T-cell (primary cell): Measurements from ENCODE around the gene FITM1. TPM values are rescaled to one million over a fixed set of nuclear protein-coding genes. Genes with fewer than 3 reads are reported as not detected.

ENCODE experiments used
- ATAC-seq, 4 experiments: fragments of 200-7000 bp in 3 of 4; fragments of 150-1000 bp in 1 of 4; cut with Tn5 transposase; replicated peaks in 1 of 4; 1 replicate in 3 of 4; 2 replicates in 1 of 4; pipeline ENCODE4 v1.10.0; 2021; ENCODE audit warnings: moderate library complexity in 3 of 4, mild to moderate bottlenecking in 2 of 4, moderate number of reproducible peaks in 1 of 4
- CTCF ChIA-PET, 2 donors: fragments of 300-600 bp; sonication (Branson Sonifier 250); formaldehyde crosslinking; loops; one replicate each; lab custom pipeline; 2022; ENCODE audit warnings: antibody characterized with exemption in 2 of 2; lab: Charles Lee
- POLR2A ChIA-PET, 2 donors: fragments of 300-600 bp; sonication (Branson Sonifier 250); formaldehyde crosslinking; loops; one replicate each; lab custom pipeline; 2022; ENCODE audit warnings: antibody characterized with exemption in 2 of 2; lab: Charles Lee
- DNase-seq, 35 experiments: peaks; one replicate each; pipeline versions ENCODE4 v3.0.0 to v3.0.0-alpha.2; 2013 to 2023
- H3K27ac ChIP-seq: one replicate; pipeline ENCODE4 v1.5.1; 2013; ENCODE audit warnings: low read length
- H3K27me3 ChIP-seq, 2 experiments: replicated peaks in 1 of 2; 1 replicate in 1 of 2; 2 replicates in 1 of 2; pipeline versions ENCODE4 v1.6.1 to v1.7.0; 2013; ENCODE audit warnings: low read length in 1 of 2, mixed read lengths in 1 of 2; ENCODE audit not compliant: control insufficient read depth in 2 of 2, insufficient read depth in 2 of 2; ENCODE audit errors: extremely low read depth in 1 of 2
- H3K36me3 ChIP-seq, 2 donors: 1 replicate in 1 of 2; 2 replicates in 1 of 2; pipeline versions ENCODE4 v1.6.1 to v1.7.0; 2013; ENCODE audit warnings: low read length in 1 of 2; ENCODE audit not compliant: control insufficient read depth in 2 of 2, insufficient read depth in 1 of 2; ENCODE audit errors: extremely low read depth in 1 of 2
- H3K4me1 ChIP-seq, 2 experiments: 1 replicate in 1 of 2; 2 replicates in 1 of 2; pipeline versions ENCODE4 v1.6.1 to v1.7.0; 2013; ENCODE audit warnings: low read length in 2 of 2, mixed read lengths in 1 of 2; ENCODE audit not compliant: insufficient read depth in 2 of 2, control insufficient read depth in 1 of 2; ENCODE audit errors: extremely low read depth in 1 of 2
- H3K4me3 ChIP-seq, 2 donors: 1 replicate in 1 of 2; 2 replicates in 1 of 2; pipeline versions ENCODE4 v1.5.1 to v1.7.0; 2013; ENCODE audit warnings: mild to moderate bottlenecking in 2 of 2, low read length in 1 of 2, moderate library complexity in 1 of 2; ENCODE audit not compliant: control insufficient read depth in 1 of 2; ENCODE audit errors: extremely low read depth in 1 of 2
- H3K9me3 ChIP-seq: 2 replicates; pipeline ENCODE4 v1.7.0; 2013
- H3K27ac Mint-ChIP-seq, 2 donors: one replicate each; pipeline ENCODE4 v1.8.0; 2020 to 2021; ENCODE audit warnings: mild to moderate bottlenecking in 2 of 2, mixed read lengths in 2 of 2
- H3K27me3 Mint-ChIP-seq, 2 donors: one replicate each; pipeline ENCODE4 v1.8.0; 2021 to 2022; ENCODE audit warnings: mixed read lengths in 2 of 2
- H3K36me3 Mint-ChIP-seq: one replicate; pipeline ENCODE4 v1.8.0; 2021; ENCODE audit warnings: mixed read lengths
- H3K4me1 Mint-ChIP-seq, 3 donors: one replicate each; pipeline ENCODE4 v1.8.0; 2020 to 2022; ENCODE audit warnings: mixed read lengths in 3 of 3, mild to moderate bottlenecking in 1 of 3
- H3K4me3 Mint-ChIP-seq, 3 donors: one replicate each; pipeline ENCODE4 v1.8.0; 2020 to 2022; ENCODE audit warnings: mild to moderate bottlenecking in 3 of 3, mixed read lengths in 3 of 3, moderate library complexity in 3 of 3
- H3K9me3 Mint-ChIP-seq, 3 donors: one replicate each; pipeline ENCODE4 v1.8.0; 2020 to 2022; ENCODE audit warnings: mixed read lengths in 3 of 3
- WGBS: methylation state at CpG from one replicate; pipeline ENCODE4 v1.1.5; 2013; ENCODE audit warnings: missing lambda C conversion rate; ENCODE audit not compliant: insufficient coverage; 5-methylcytosine and 5-hydroxymethylcytosine counted together
- total RNA-seq, 35 experiments: library from RNA in 6 of 35; stranded (reverse) in 6 of 35; fragments of 120-200 nt in 1 of 35; gene quantifications; one replicate each; pipeline versions ENCODE4 v1.2.1 to v1.2.4 and lab custom pipeline; 2013 to 2026

The FITM1 gene
- total RNA-seq, 5 donors from 2014 or later (not counting 1 experiment from before 2014, with no cell fraction given), result 2.5 to 3.5 (median 3.2) TPM

DNA sequence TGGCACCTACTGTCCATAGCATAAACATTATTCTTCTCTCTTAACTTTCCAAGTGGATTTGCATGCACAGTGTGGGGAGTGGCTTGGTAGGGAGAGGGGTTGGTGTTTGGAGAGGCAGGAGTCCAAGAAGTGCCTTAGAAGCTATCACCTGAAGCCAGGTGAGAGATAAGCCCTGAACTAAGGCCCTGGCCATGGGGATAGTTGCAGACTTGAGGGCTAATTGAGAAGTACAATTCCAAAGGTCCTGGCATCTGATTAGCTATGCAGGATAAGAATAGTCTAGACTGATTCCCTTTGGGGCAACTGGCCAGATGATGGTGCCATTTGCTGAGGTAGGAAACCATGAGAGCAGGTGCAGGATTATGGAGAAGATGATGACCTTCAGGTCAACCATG lies 38.4 kb upstream of the FITM1 start:
- Mint-ChIP-seq H3K9me3 (no peaks in the 10 kb centered on the region), H3K36me3 (peaks cover 4% of the 10 kb centered on the region), H3K27me3 (no peaks in the 10 kb centered on the region), H3K4me1 (peaks cover 28 to 46% (median 39%) of the 10 kb centered on the region in 3 donors), H3K27ac (peak overlapping the region; percentile 91 to 98), H3K4me3 (peak overlapping the region; percentile 93 to 97 (median 96))
- Histone ChIP-seq H3K4me3 (no peak overlapping the region), H3K36me3 (peaks cover 0 to under 1% of the 10 kb centered on the region in 2 donors), H3K9me3 (no peaks in the 10 kb centered on the region), H3K4me1 (peaks cover 5 to 26% of the 10 kb centered on the region in 2 experiments), H3K27ac (no peak overlapping the region), H3K27me3 (no peaks in the 10 kb centered on the region)
- CTCF ChIA-PET, result interaction anchor here (1.0 to 7.6 kb wide), 3 partner anchors 11 to 22 kb away, joined by 5 to 96 read pairs (median 17); partner anchors contain the start of genes DCAF11 (in 1 of the 2) and NRL (in 1 of the 2)
- ATAC-seq (no peak), DNase-seq (no peak)
- POLR2A ChIA-PET, result interaction anchor here in 1 of 2 donors (0.6 kb wide), 2 partner anchors 12 to 15 kb away, joined by 3 read pairs; no protein-coding TSS in a partner anchor

DNA sequence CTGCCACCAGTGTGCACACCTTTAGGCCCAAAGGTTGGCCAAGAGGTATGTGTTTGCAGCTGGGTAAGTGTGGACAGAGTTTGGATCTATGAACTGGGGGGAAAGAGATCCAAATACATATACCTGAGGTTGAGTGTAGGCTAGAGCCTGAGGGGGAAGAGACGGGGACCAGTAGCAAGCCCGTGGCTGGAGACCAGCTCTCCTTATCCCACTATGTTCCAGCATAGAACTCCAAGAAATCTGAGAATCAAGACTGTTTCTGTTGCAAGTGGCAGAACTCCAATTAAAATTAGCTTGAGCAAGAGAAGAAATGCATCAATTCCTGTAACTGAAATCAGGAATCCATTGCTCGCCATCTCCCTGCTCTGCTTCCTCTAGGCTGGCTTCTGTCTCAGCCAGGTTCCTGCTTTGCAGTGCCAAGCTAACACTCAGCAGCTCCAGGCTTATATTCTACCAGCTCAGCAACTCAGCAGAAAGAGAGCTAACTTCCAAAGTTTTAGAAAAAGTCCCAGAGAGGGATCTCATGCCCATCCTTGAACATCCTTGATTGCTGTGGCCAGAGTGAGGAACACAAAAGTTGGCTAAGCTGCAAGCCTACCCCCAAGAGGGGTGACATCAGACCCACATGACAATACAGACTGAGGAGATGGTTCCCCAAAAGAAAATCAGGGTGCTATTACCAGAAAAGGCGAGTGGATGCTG lies 37.8 kb upstream of the FITM1 start:
- POLR2A ChIA-PET, result interaction anchor here in 1 of 2 donors (0.7 kb wide), 1 partner anchor 790 kb away, joined by 3 read pairs; no protein-coding TSS in a partner anchor
- CTCF ChIA-PET, result interaction anchor here in 1 of 2 donors (1.0 to 7.6 kb wide), 2 partner anchors 16 to 22 kb away, joined by 5 to 96 read pairs; partner anchors contain the start of genes DCAF11 and NRL
- WGBS, result 100% methylated on average over 2 of the region's 4 CpGs
- H3K9me3 ChIP-seq, result no peaks in the 10 kb centered on the region
- H3K27ac Mint-ChIP-seq, result peak overlapping the region; percentile 91 to 98
- no peak overlapping the region for H3K4me3 ChIP-seq
- ATAC-seq (no peak), DNase-seq (no peak)
- H3K4me1 Mint-ChIP-seq, result peaks cover 28 to 46% (median 39%) of the 10 kb centered on the region in 3 donors
- H3K27me3 Mint-ChIP-seq, result no peaks in the 10 kb centered on the region
- H3K4me3 Mint-ChIP-seq, result peak overlapping the region; percentile 93 to 97 (median 96)
- peaks cover 0 to 2% of the 10 kb centered on the region in 2 donors for H3K36me3 ChIP-seq
- peaks cover 5 to 26% of the 10 kb centered on the region in 2 experiments for H3K4me1 ChIP-seq
- no peak overlapping the region for H3K27ac ChIP-seq
- peaks cover 4% of the 10 kb centered on the region for H3K36me3 Mint-ChIP-seq
- H3K27me3 ChIP-seq, result no peaks in the 10 kb centered on the region
- no peaks in the 10 kb centered on the region for H3K9me3 Mint-ChIP-seq

DNA sequence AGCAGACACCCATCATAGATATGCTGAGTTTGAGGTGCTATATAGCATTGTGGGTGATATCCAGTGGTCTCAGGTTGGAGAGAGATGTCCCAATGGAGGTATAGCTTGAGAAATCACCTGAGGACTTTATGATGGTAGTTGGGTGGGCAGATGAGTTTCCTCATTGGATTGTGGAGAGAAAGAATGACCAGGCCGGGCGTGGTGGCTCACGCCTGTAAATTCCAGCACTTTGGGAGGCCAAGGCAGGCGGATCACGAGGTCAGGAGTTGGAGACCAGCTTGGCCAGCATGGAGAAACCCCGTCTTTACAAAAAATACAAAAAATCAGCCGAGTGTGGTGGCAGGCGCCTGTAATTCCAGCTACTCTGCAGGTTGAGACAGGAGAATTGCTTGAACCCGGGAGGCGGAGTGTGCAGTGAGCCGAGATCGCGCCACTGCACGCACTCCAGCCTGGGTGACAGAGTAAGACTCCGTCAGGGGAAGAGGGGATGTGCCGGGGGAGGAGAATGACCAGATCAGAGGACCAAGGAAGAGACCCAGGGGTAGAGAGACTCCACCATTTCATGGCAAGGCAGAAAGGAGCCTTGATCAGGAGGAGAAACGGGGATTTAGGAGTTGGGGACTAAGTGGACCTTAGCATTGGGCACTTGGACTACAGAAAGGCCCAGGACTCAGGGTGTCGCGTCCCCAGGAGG lies 37.1 kb upstream of the FITM1 start:
- Histone ChIP-seq H3K27me3 (no peaks in the 10 kb centered on the region), H3K27ac (peak overlapping the region; percentile 83), H3K4me3 (peak overlapping the region; percentile 79 to 92), H3K9me3 (no peaks in the 10 kb centered on the region), H3K36me3 (peaks cover 2 to 5% of the 10 kb centered on the region in 2 donors), H3K4me1 (peaks cover 5 to 26% of the 10 kb centered on the region in 2 experiments)
- DNase-seq, result no peak
- Mint-ChIP-seq H3K36me3 (peaks cover 4% of the 10 kb centered on the region), H3K27ac (peak overlapping the region; percentile 91 to 98), H3K27me3 (no peaks in the 10 kb centered on the region), H3K4me1 (peaks cover 28 to 46% (median 39%) of the 10 kb centered on the region in 3 donors), H3K9me3 (no peaks in the 10 kb centered on the region), H3K4me3 (peak overlapping the region; percentile 93 to 97 (median 96))
- ChIA-PET POLR2A (interaction anchor here in 1 of 2 donors (0.6 to 0.7 kb wide), 3 partner anchors 10 to 790 kb away, joined by 3 to 4 read pairs (median 3); no protein-coding TSS in a partner anchor), CTCF (interaction anchor here in 1 of 2 donors (1.0 to 7.6 kb wide), 2 partner anchors 15 to 21 kb away, joined by 5 to 96 read pairs; partner anchors contain the start of genes DCAF11 and NRL)
- no peak for ATAC-seq
- WGBS, result 89% methylated on average over 18 of the region's 19 CpGs

DNA sequence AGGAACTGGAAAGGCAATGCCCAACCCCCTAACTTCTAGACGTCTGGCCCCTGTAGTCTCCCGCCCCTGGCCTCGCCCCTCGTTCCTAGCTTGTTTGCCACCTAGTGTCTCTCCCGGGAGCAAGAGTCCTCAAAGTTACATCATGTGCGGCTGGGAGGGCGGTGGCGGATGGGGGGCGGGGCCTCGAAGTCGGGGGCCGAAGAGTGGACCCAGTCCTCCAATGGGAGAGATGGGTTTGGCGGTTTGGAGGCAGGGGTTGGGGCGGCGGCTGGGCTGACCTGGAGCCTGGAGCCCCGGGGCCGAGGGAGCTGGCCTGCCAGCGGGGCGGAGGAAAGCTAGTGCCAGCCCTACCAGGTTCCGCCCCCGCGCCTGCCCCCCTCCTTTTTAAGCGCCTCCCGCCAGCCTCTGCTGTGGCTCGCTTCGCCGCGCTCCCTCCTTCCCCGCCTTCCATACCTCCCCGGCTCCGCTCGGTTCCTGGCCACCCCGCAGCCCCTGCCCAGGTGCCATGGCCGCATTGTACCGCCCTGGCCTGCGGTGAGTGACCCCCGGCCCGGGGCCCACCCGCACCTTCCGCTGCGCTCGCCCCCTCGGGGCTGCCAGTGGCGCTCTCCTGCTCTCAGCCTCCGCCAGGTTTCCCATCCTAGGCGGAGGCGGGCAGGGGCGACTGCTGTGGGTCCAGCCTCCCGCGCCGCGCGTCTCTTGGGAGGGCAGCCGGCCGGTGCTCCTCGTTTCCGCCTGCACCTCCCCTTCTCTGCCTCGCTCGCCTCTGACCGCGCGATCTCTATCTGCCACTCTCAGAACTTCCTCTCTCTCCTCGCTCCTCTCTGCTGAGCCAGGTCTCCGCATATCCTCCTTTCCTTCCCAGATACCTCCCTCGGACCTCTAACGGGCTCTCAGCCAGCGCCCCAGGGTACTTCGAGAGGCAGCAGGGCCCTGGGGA lies 36.3 kb upstream of the FITM1 start, which contains the start of gene PCK2:
TSS of gene PCK2 (plus strand) at position 411 of the 940 bp plus-strand sequence. CDS start at position 506, 95 bp downstream.
- Histone ChIP-seq H3K27ac (peak within 1 kb of the TSS; percentile 83), H3K36me3 (peaks cover 10 to 11% of the 10 kb centered on the region in 2 donors), H3K4me3 (peak within 1 kb of the TSS; percentile 79 to 92), H3K9me3 (no peaks in the 10 kb centered on the region), H3K27me3 (no peaks in the 10 kb centered on the region), H3K4me1 (peaks cover 5 to 26% of the 10 kb centered on the region in 2 experiments)
- ATAC-seq (peak; percentile 80 to 82 (median 80)), DNase-seq (peak; percentile 29 to 76 (median 60))
- Mint-ChIP-seq H3K9me3 (no peaks in the 10 kb centered on the region), H3K36me3 (peaks cover 4% of the 10 kb centered on the region), H3K27ac (peak within 1 kb of the TSS; percentile 98), H3K4me1 (peaks cover 28 to 46% (median 39%) of the 10 kb centered on the region in 3 donors), H3K27me3 (no peaks in the 10 kb centered on the region), H3K4me3 (peak within 1 kb of the TSS; percentile 93 to 97 (median 96))
- under 1% methylated on average over 50 of the region's 68 CpGs for WGBS
- ChIA-PET CTCF (interaction anchor here (1.6 to 7.6 kb wide), 2 partner anchors 14 to 15 kb away, joined by 11 to 96 read pairs; no protein-coding TSS in a partner anchor), POLR2A (interaction anchor here (0.6 to 1.2 kb wide), 4 partner anchors 15 to 148 kb away, joined by 3 to 4 read pairs (median 3); partner anchors contain the start of gene TINF2 (in 1 of the 2))

DNA sequence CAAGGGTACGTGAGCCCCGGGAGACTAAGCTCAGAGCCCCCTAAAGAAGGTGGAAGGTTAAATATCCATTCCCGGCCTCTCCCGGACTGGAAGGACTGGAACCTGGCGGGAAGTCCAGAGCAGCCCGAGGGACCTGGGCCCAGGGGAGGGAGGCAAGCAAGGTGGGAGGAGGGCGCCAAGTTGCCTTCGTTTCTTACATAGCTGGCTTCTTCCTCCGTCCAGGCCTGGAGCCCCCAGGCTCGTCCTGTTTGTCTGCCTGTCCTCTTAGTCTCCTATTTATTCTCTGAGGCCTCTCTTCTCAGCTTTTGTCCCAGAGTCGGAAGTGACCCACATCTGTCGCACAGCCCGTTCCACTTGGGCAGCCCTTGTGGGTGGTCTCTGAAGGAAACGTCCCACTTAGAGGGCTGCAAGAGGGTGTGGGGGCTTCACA lies 35.6 kb upstream of the FITM1 start:
- Mint-ChIP-seq H3K36me3 (peaks cover 9% of the 10 kb centered on the region), H3K4me3 (peak overlapping the region; percentile 93 to 97 (median 96)), H3K27ac (peak overlapping the region; percentile 98), H3K4me1 (peaks cover 28 to 41% (median 38%) of the 10 kb centered on the region in 3 donors), H3K9me3 (no peaks in the 10 kb centered on the region), H3K27me3 (no peaks in the 10 kb centered on the region)
- H3K4me1 ChIP-seq, result peaks cover 5 to 26% of the 10 kb centered on the region in 2 experiments
- ATAC-seq, result peak in 3 of 4 experiments; percentile 4 to 12 (median 11)
- peak in 3 of 35 experiments; percentile 2 to 24 (median 13) for DNase-seq
- H3K9me3 ChIP-seq, result no peaks in the 10 kb centered on the region
- no peaks in the 10 kb centered on the region for H3K27me3 ChIP-seq
- CTCF ChIA-PET, result interaction anchor here (0.9 to 7.6 kb wide), 3 partner anchors 14 to 15 kb away, joined by 4 to 96 read pairs (median 11); no protein-coding TSS in a partner anchor
- peak overlapping the region; percentile 79 to 92 for H3K4me3 ChIP-seq
- peak overlapping the region; percentile 83 for H3K27ac ChIP-seq
- WGBS, result 0% methylated on average over 13 of the region's 14 CpGs
- H3K36me3 ChIP-seq, result peaks cover 10 to 17% of the 10 kb centered on the region in 2 donors
- POLR2A ChIA-PET, result interaction anchor here (0.6 to 1.2 kb wide), 3 partner anchors 14 to 148 kb away, joined by 3 read pairs; partner anchors contain the start of gene TINF2 (in 1 of the 2)
